CD4-positive, CD25-positive, alpha-beta regulatory T cell (primary cell): ENCODE results near the gene CAP1. TPM values are rescaled to one million over a fixed set of nuclear protein-coding genes. Genes with fewer than 3 reads are reported as not detected.
A peak's percentile ranks its signal among the peaks of the same experiment; 100 is the strongest.

Source experiments
- ATAC-seq, 2 donors: fragments of 150-1000 bp; cut with Tn5 transposase; one replicate each; pipeline ENCODE4 v1.10.0; 2021; ENCODE audit warnings: low read depth in 2 of 2, moderate number of reproducible peaks in 2 of 2, moderate library complexity in 1 of 2
- DNase-seq, 3 donors: peaks; one replicate each; pipeline versions ENCODE4 v3.0.0 to v3.0.0-alpha.2; 2012 to 2022; ENCODE audit warnings: mixed read lengths in 1 of 3
- H3K27ac ChIP-seq: one replicate; pipeline ENCODE4 v1.7.0; 2013; ENCODE audit warnings: mild to moderate bottlenecking, low read length; ENCODE audit not compliant: insufficient read depth, poor library complexity, severe bottlenecking
- H3K27me3 ChIP-seq: one replicate; pipeline ENCODE4 v1.7.0; 2013; ENCODE audit warnings: low read length; ENCODE audit not compliant: control insufficient read depth, insufficient read depth
- H3K36me3 ChIP-seq: one replicate; pipeline ENCODE4 v1.7.0; 2013; ENCODE audit warnings: mild to moderate bottlenecking, low read length, moderate library complexity; ENCODE audit not compliant: control insufficient read depth, insufficient read depth
- H3K4me1 ChIP-seq: 2 replicates; pipeline ENCODE4 v1.7.0; 2013; ENCODE audit warnings: mild to moderate bottlenecking, low read length; ENCODE audit not compliant: insufficient read depth, control insufficient read depth, poor library complexity, severe bottlenecking
- H3K4me3 ChIP-seq: one replicate; pipeline ENCODE4 v1.7.0; 2013; ENCODE audit warnings: low read depth, mild to moderate bottlenecking, low read length, moderate library complexity
- H3K9me3 ChIP-seq, 2 experiments: 1 replicate in 1 of 2; 2 replicates in 1 of 2; pipeline ENCODE4 v1.7.0; 2013; ENCODE audit warnings: low read length in 2 of 2, mild to moderate bottlenecking in 1 of 2, moderate library complexity in 1 of 2; ENCODE audit not compliant: control insufficient read depth in 2 of 2
- H3K27ac Mint-ChIP-seq, 3 donors: one replicate each; pipeline ENCODE4 v1.8.0; 2020 to 2022; ENCODE audit warnings: mild to moderate bottlenecking in 3 of 3, mixed read lengths in 3 of 3, moderate library complexity in 2 of 3
- H3K27me3 Mint-ChIP-seq: one replicate; pipeline ENCODE4 v1.8.0; 2022; ENCODE audit warnings: mild to moderate bottlenecking, mixed read lengths
- H3K36me3 Mint-ChIP-seq: one replicate; pipeline ENCODE4 v1.8.0; 2020; ENCODE audit warnings: mixed read lengths
- H3K4me1 Mint-ChIP-seq, 4 donors: one replicate each; pipeline ENCODE4 v1.8.0; 2020 to 2022; ENCODE audit warnings: mixed read lengths in 4 of 4, mild to moderate bottlenecking in 1 of 4
- H3K4me3 Mint-ChIP-seq, 4 donors: one replicate each; pipeline ENCODE4 v1.8.0; 2020 to 2022; ENCODE audit warnings: mild to moderate bottlenecking in 4 of 4, mixed read lengths in 4 of 4, moderate library complexity in 3 of 4
- H3K9me3 Mint-ChIP-seq, 7 donors: one replicate each; pipeline ENCODE4 v1.8.0; 2020 to 2022; ENCODE audit warnings: mixed read lengths in 7 of 7, mild to moderate bottlenecking in 3 of 7, moderate library complexity in 2 of 7
- polyA plus RNA-seq, 4 donors: library from polyadenylated mRNA; unstranded; fragments of 300-500 nt; fragmentation: Illumina TruSeq; gene quantifications; one replicate each; pipeline ENCODE4 v1.2.3, GENCODE V29; 2021
- total RNA-seq: library from RNA; stranded (reverse); gene quantifications from one replicate; pipeline ENCODE4 v1.2.3, GENCODE V29; 2022

Gene CAP1
- total and polyA plus RNA-seq, 5 donors from 2014 or later = 322 to 806 (median 636) TPM

DNA sequence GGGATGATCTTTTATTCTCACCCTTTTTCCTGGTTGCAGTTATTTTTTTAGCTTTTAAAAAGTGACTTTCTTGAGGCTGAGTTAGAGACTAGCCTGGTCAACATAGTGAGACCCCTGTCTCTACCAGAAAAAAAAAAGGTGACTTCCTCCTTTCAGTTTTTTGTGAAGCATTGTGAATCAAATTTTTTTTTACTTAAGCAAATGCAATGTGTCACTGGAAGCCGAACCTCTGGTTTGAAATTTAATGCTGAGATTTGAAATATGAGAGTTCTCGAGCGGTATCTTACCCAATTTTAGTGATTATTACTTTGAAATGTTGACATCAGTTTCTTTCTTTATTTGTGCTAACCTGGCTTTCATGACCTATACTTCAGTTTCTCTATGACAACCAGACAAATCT is 3.6 kb downstream of the CAP1 start:
- no peaks in the 10 kb centered on the region for H3K9me3 ChIP-seq
- Mint-ChIP-seq H3K27me3 (no peaks in the 10 kb centered on the region), H3K9me3 (no peaks in the 10 kb centered on the region), H3K36me3 (peaks cover 41% of the 10 kb centered on the region), H3K4me3 (peak overlapping the region; percentile 93 to 98 (median 94)), H3K27ac (peak overlapping the region; percentile 71 to 99 (median 76)), H3K4me1 (peaks cover 26 to 83% (median 63%) of the 10 kb centered on the region in 4 donors)
- H3K36me3 ChIP-seq = peaks cover 25% of the 10 kb centered on the region
- DNase-seq = no peak
- H3K27me3 ChIP-seq = no peaks in the 10 kb centered on the region
- peaks cover 87% of the 10 kb centered on the region for H3K4me1 ChIP-seq
- peak overlapping the region; percentile 48 for H3K27ac ChIP-seq
- H3K4me3 ChIP-seq = peak overlapping the region; percentile 97
- no peak for ATAC-seq

DNA sequence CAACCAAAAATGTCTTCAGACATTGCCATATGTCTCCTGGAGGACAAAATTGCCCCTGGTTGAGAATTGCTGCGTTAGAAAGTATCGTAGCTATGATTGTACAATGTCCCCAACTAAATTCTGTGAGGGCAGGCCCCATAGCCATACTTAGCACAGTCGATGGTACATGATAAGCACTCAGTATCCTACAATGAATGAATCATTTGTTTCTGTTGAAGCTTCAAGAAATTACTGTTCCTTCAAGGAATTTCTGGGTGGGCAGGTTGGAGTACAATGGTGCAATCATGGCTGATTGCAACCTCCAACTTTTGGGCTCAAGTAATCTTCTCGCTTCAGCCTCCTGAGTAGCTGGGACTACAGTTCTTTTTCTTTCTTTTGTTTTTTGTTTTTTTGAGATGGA is 4.7 kb downstream of the CAP1 start:
- Mint-ChIP-seq H3K27ac (peak overlapping the region; percentile 70 to 88 (median 87)), H3K36me3 (peaks cover 48% of the 10 kb centered on the region), H3K27me3 (no peaks in the 10 kb centered on the region), H3K9me3 (no peaks in the 10 kb centered on the region), H3K4me1 (peaks cover 26 to 88% (median 67%) of the 10 kb centered on the region in 4 donors), H3K4me3 (peak overlapping the region; percentile 86 to 98 (median 94))
- H3K27ac ChIP-seq = peak overlapping the region; percentile 16
- ATAC-seq (no peak), DNase-seq (no peak)
- peaks cover 89% of the 10 kb centered on the region for H3K4me1 ChIP-seq
- peaks cover 35% of the 10 kb centered on the region for H3K36me3 ChIP-seq
- no peaks in the 10 kb centered on the region for H3K27me3 ChIP-seq
- no peaks in the 10 kb centered on the region for H3K9me3 ChIP-seq
- peak overlapping the region; percentile 70 for H3K4me3 ChIP-seq

GRCh38 chr1:40045766-40046165 is 5.2 kb downstream of the CAP1 start:
- Histone ChIP-seq H3K27me3 (no peaks in the 10 kb centered on the region), H3K27ac (peak overlapping the region; percentile 51), H3K4me3 (peak overlapping the region; percentile 20), H3K36me3 (peaks cover 37% of the 10 kb centered on the region), H3K4me1 (peaks cover 95% of the 10 kb centered on the region), H3K9me3 (no peaks in the 10 kb centered on the region)
- H3K4me1 Mint-ChIP-seq = peaks cover 28 to 89% (median 70%) of the 10 kb centered on the region in 4 donors
- peaks cover 51% of the 10 kb centered on the region for H3K36me3 Mint-ChIP-seq
- no peak for ATAC-seq
- peak overlapping the region; percentile 86 to 98 (median 94) for H3K4me3 Mint-ChIP-seq
- DNase-seq = no peak
- no peaks in the 10 kb centered on the region for H3K27me3 Mint-ChIP-seq
- H3K9me3 Mint-ChIP-seq = no peaks in the 10 kb centered on the region
- H3K27ac Mint-ChIP-seq = peak overlapping the region; percentile 70 to 88 (median 83)

GRCh38 chr1:40047276-40047675 is 6.7 kb downstream of the CAP1 start:
- peak overlapping the region; percentile 59 for H3K27ac ChIP-seq
- no peaks in the 10 kb centered on the region for H3K27me3 ChIP-seq
- Mint-ChIP-seq H3K9me3 (no peaks in the 10 kb centered on the region), H3K4me1 (peaks cover 23 to 95% (median 72%) of the 10 kb centered on the region in 4 donors), H3K36me3 (peaks cover 54% of the 10 kb centered on the region), H3K27me3 (no peaks in the 10 kb centered on the region), H3K4me3 (peak overlapping the region; percentile 58 to 86 (median 68)), H3K27ac (peak overlapping the region; percentile 77 to 88 (median 85))
- peaks cover 42% of the 10 kb centered on the region for H3K36me3 ChIP-seq
- peaks cover 96% of the 10 kb centered on the region for H3K4me1 ChIP-seq
- H3K9me3 ChIP-seq = no peaks in the 10 kb centered on the region
- peak overlapping the region; percentile 72 for H3K4me3 ChIP-seq
- DNase-seq (no peak), ATAC-seq (no peak)

DNA sequence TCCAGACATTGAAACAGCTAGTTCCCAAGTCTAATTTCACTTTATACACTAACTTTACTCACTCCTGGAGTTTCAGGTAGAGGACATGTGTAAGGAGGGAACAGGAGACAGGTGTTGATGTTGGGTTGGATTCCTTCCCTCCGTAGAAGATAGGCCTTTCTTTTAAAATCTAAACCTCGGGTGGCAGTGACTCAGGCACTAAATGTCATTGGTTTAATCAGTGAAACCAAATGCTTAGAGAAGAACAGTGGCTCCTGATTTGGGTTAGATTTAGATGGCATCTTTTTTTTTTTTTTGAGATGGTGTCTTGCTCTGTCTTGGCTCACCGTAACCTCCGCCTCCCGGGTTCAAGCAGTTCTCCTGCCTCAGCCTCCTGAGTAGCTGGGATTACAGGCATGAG is 7.2 kb downstream of the CAP1 start:
- H3K27ac ChIP-seq = peak overlapping the region; percentile 59
- H3K4me1 ChIP-seq = peaks cover 96% of the 10 kb centered on the region
- DNase-seq = no peak
- no peaks in the 10 kb centered on the region for H3K27me3 ChIP-seq
- H3K4me1 Mint-ChIP-seq = peaks cover 18 to 95% (median 68%) of the 10 kb centered on the region in 4 donors
- H3K4me3 ChIP-seq = peak overlapping the region; percentile 72
- peak overlapping the region; percentile 58 to 86 (median 68) for H3K4me3 Mint-ChIP-seq
- H3K27me3 Mint-ChIP-seq = no peaks in the 10 kb centered on the region
- H3K36me3 Mint-ChIP-seq = peaks cover 53% of the 10 kb centered on the region
- peak in 1 of 2 donors; percentile 52 for ATAC-seq
- no peaks in the 10 kb centered on the region for H3K9me3 ChIP-seq
- H3K27ac Mint-ChIP-seq = peak overlapping the region; percentile 80 to 88 (median 85)
- peaks cover 38% of the 10 kb centered on the region for H3K36me3 ChIP-seq
- no peaks in the 10 kb centered on the region for H3K9me3 Mint-ChIP-seq

- H3K36me3 Mint-ChIP-seq = peaks cover 44% of the 10 kb centered on the region
- H3K9me3 ChIP-seq = no peaks in the 10 kb centered on the region
- ATAC-seq (no peak), DNase-seq (no peak)
- H3K4me3 Mint-ChIP-seq = peak overlapping the region in 3 of 4 donors; percentile 47 to 73 (median 61)
- peak overlapping the region; percentile 67 to 93 (median 90) for H3K27ac Mint-ChIP-seq
- H3K4me1 ChIP-seq = peaks cover 90% of the 10 kb centered on the region
- no peaks in the 10 kb centered on the region for H3K27me3 Mint-ChIP-seq
- H3K9me3 Mint-ChIP-seq = no peaks in the 10 kb centered on the region
- H3K4me1 Mint-ChIP-seq = peaks cover 16 to 96% (median 68%) of the 10 kb centered on the region in 4 donors
- peak overlapping the region; percentile 59 for H3K27ac ChIP-seq
- peak overlapping the region; percentile 35 for H3K4me3 ChIP-seq
- no peaks in the 10 kb centered on the region for H3K27me3 ChIP-seq
- H3K36me3 ChIP-seq = peaks cover 47% of the 10 kb centered on the region
Measured at GRCh38 chr1:40049725-40050124, 9.2 kb downstream of the CAP1 start.

- H3K4me3 ChIP-seq = peak overlapping the region; percentile 54
- no peak for ATAC-seq
- Mint-ChIP-seq H3K27me3 (no peaks in the 10 kb centered on the region), H3K27ac (peak overlapping the region; percentile 87 to 95 (median 93)), H3K4me1 (peaks cover 20 to 96% (median 68%) of the 10 kb centered on the region in 4 donors), H3K9me3 (no peaks in the 10 kb centered on the region), H3K36me3 (peaks cover 40% of the 10 kb centered on the region), H3K4me3 (peak overlapping the region; percentile 79 to 87 (median 81))
- peaks cover 46% of the 10 kb centered on the region for H3K36me3 ChIP-seq
- DNase-seq = no peak
- H3K27me3 ChIP-seq = no peaks in the 10 kb centered on the region
- peaks cover 90% of the 10 kb centered on the region for H3K4me1 ChIP-seq
- H3K9me3 ChIP-seq = no peaks in the 10 kb centered on the region
- H3K27ac ChIP-seq = peak overlapping the region; percentile 60
Measured at GRCh38 chr1:40050863-40051262, 10.3 kb downstream of the CAP1 start.
